Activated CD4-positive, CD25-positive, alpha-beta regulatory T cell treated with anti-CD3 and anti-CD28 coated beads, Interleukin-2, amount 50 U/mL, for 24 hours (primary cell): ENCODE data around the gene FHOD3.

ENCODE experiments used
- ATAC-seq, 2 donors: fragments of 150-1000 bp; cut with Tn5 transposase; one replicate each; pipeline ENCODE4 v1.10.0; 2021; ENCODE audit warnings: mild to moderate bottlenecking in 1 of 2, moderate library complexity in 1 of 2

FHOD3 gene

GRCh38 chr18:36323421-36323820 lies 25.9 kb downstream of the FHOD3 start:
- no peak for ATAC-seq

GRCh38 chr18:36325846-36326245 lies 28.3 kb downstream of the FHOD3 start:
- no peak for ATAC-seq

- ATAC-seq, result no peak
Observed at GRCh38 chr18:36326771-36327170, 29.3 kb downstream of the FHOD3 start.

GRCh38 chr18:36327352-36328316 lies 30.1 kb downstream of the FHOD3 start:
- ATAC-seq, result no peak

- no peak for ATAC-seq
Observed at GRCh38 chr18:36328385-36328858, 30.9 kb downstream of the FHOD3 start.

GRCh38 chr18:36328916-36329315 lies 31.4 kb downstream of the FHOD3 start:
- ATAC-seq, result no peak

- no peak for ATAC-seq
Observed at GRCh38 chr18:36329684-36330434, 32.3 kb downstream of the FHOD3 start.

- ATAC-seq, result no peak
Observed at GRCh38 chr18:36330435-36331052, 33.0 kb downstream of the FHOD3 start.

GRCh38 chr18:36331521-36331971 lies 34.0 kb downstream of the FHOD3 start:
- ATAC-seq, result no peak

GRCh38 chr18:36333414-36333813 lies 35.9 kb downstream of the FHOD3 start:
- no peak for ATAC-seq

GRCh38 chr18:36334798-36335197 lies 37.3 kb downstream of the FHOD3 start:
- ATAC-seq, result no peak

GRCh38 chr18:36335476-36336279 lies 38.2 kb downstream of the FHOD3 start:
- ATAC-seq, result no peak

- no peak for ATAC-seq
Observed at GRCh38 chr18:36337679-36338402, 40.3 kb downstream of the FHOD3 start.

- ATAC-seq, result no peak
Observed at GRCh38 chr18:36338403-36338933, 41.0 kb downstream of the FHOD3 start.

GRCh38 chr18:36340246-36340645 lies 42.7 kb downstream of the FHOD3 start:
- ATAC-seq, result no peak

GRCh38 chr18:36341944-36342343 lies 44.4 kb downstream of the FHOD3 start:
- no peak for ATAC-seq

GRCh38 chr18:36348331-36348730 lies 50.8 kb downstream of the FHOD3 start:
- ATAC-seq, result no peak

- ATAC-seq, result no peak
Observed at GRCh38 chr18:36348971-36349417, 51.5 kb downstream of the FHOD3 start.

GRCh38 chr18:36349552-36349951 lies 52.0 kb downstream of the FHOD3 start:
- no peak for ATAC-seq

- no peak for ATAC-seq
Observed at GRCh38 chr18:36350251-36350651, 52.7 kb downstream of the FHOD3 start.

GRCh38 chr18:36350839-36351469 lies 53.4 kb downstream of the FHOD3 start:
- ATAC-seq, result no peak
